Stimulated activated CD8-positive, alpha-beta memory T cell treated with anti-CD3 and anti-CD28 coated beads, Interleukin-2, amount 100 ng/mL, for 48 hours (primary cell): ENCODE data around the gene PTBP2.

Experiments
- DNase-seq, 2 donors: peaks; one replicate each; pipeline ENCODE4 v3.0.0-alpha.2; 2020; ENCODE audit warnings: low read depth in 2 of 2

Gene PTBP2

GRCh38 chr1:96721416-96722160 is at the start of gene PTBP2:
TSS of gene PTBP2 (plus strand) at chr1:96721784. CDS start at chr1:96721865, 81 bp downstream.
- DNase-seq = peak; percentile 64 to 67

- DNase-seq = no peak
Observed at GRCh38 chr1:96674915-96675314, 46.7 kb upstream of the PTBP2 start.

- no peak for DNase-seq
Observed at GRCh38 chr1:96682056-96682455, 39.5 kb upstream of the PTBP2 start.

- no peak for DNase-seq
Observed at GRCh38 chr1:96683931-96684330, 37.7 kb upstream of the PTBP2 start.

GRCh38 chr1:96684744-96685143 is 36.8 kb upstream of the PTBP2 start:
- no peak for DNase-seq

- no peak for DNase-seq
Observed at GRCh38 chr1:96688767-96689166, 32.8 kb upstream of the PTBP2 start.

- DNase-seq = no peak
Observed at GRCh38 chr1:96695954-96696353, 25.6 kb upstream of the PTBP2 start.

- no peak for DNase-seq
Observed at GRCh38 chr1:96698342-96698983, 23.1 kb upstream of the PTBP2 start.

- no peak for DNase-seq
Observed at GRCh38 chr1:96703186-96703585, 18.4 kb upstream of the PTBP2 start.

GRCh38 chr1:96707023-96707422 is 14.6 kb upstream of the PTBP2 start:
- DNase-seq = no peak

- no peak for DNase-seq
Observed at GRCh38 chr1:96708482-96708881, 13.1 kb upstream of the PTBP2 start.

- DNase-seq = no peak
Observed at GRCh38 chr1:96710708-96711477, 10.7 kb upstream of the PTBP2 start.

- no peak for DNase-seq
Observed at GRCh38 chr1:96713649-96714048, 7.9 kb upstream of the PTBP2 start.

- no peak for DNase-seq
Observed at GRCh38 chr1:96714881-96715280, 6.7 kb upstream of the PTBP2 start.

GRCh38 chr1:96715482-96715881 is 6.1 kb upstream of the PTBP2 start:
- no peak for DNase-seq

GRCh38 chr1:96721053-96721415 is 550 bp upstream of the PTBP2 start:
- DNase-seq = no peak

GRCh38 chr1:96722161-96722922 is 758 bp downstream of the PTBP2 start:
- peak; percentile 23 to 26 for DNase-seq

- DNase-seq = no peak
Observed at GRCh38 chr1:96722958-96723357, 1.4 kb downstream of the PTBP2 start.

GRCh38 chr1:96723377-96723776 is 1.8 kb downstream of the PTBP2 start:
- no peak for DNase-seq

GRCh38 chr1:96723936-96724335 is 2.4 kb downstream of the PTBP2 start:
- no peak for DNase-seq

GRCh38 chr1:96727860-96728259 is 6.3 kb downstream of the PTBP2 start:
- no peak for DNase-seq
